HFF-Myc (cell line): ENCODE data around the gene GPR108.

Experiments used
- DNase-seq: peaks from one replicate; pipeline ENCODE4 v3.0.0-alpha.2; 2011; ENCODE audit warnings: low read depth; ENCODE audit errors: extremely low read depth
- H3K4me3 ChIP-seq: replicated peaks from 2 replicates; pipeline ENCODE4 v1.5.1; 2011; ENCODE audit warnings: low read depth, mild to moderate bottlenecking, control low read depth, low read length
- CTCF ChIP-seq: IDR thresholded peaks from 2 replicates; pipeline ENCODE4 v1.5.1; 2012; ENCODE audit warnings: mild to moderate bottlenecking, low read depth, low read length, control low read depth; ENCODE audit errors: missing control alignments

The GPR108 gene

DNA sequence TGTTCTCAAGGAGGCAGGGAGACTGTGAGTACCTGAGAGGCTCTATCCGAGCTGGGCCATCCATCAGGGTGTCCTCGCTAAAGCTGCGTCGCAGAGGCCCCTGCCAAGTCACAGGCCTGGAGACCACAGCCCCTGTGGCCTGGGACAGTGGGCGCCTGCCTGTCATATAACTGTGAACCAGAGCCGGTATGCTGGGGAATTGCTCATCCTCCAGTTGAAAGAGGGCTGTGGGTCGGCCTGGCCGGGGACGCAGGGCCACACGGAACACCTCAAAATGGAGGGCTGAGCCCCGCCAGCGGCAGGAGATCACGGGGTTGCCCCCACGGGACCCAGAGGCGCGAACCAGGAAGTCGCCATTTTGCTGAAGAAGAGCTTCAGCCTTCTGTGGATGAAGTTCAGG, 23.2 kb upstream of the GPR108 start:
- no peak overlapping the region for H3K4me3 ChIP-seq
- no peak for TF ChIP-seq CTCF
- DNase-seq: no peak

DNA sequence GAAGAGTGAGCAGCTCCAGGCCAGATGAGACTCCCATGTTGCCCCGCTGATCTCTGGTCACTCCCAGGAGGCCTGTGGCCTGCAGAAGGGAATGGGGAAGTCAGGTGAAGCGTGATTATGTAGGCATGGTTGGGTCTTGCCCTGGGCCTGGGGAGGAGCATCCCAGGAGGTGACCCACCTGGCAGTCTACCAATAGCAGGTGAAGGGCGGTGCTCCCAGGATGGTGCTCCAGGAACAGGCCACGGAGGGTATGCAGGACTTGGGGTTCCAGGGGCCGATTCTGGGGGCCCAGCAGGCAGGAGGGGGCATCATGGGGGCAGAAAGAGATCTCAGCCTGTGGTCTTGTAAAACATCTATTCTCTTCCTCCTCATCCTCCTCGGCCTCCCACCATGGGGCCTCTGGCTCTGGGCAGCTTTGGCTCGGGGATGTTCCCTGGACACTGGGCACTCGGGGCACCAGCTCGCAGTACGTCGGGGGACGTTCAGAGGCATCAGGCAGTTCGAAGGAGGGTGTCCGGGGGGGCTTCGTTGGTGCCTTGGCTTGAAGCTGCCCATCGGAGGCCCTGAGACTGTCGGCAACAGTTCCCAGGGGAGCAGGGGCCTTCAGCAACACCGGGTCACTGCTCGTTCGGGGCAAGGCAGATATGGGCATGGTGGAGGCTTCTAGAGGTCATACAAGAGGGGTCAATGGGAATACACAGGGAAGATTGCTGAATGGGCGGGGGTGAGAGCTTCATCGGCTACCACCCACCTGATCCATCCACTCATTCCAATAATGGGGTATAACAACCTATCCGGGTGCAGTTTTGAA, 17.5 kb upstream of the GPR108 start:
- TF ChIP-seq CTCF: no peak
- DNase-seq: no peak
- no peak overlapping the region for H3K4me3 ChIP-seq

GRCh38 chr19:6754136-6754535, 16.8 kb upstream of the GPR108 start:
- no peak overlapping the region for H3K4me3 ChIP-seq
- DNase-seq: no peak
- TF ChIP-seq CTCF: no peak

DNA sequence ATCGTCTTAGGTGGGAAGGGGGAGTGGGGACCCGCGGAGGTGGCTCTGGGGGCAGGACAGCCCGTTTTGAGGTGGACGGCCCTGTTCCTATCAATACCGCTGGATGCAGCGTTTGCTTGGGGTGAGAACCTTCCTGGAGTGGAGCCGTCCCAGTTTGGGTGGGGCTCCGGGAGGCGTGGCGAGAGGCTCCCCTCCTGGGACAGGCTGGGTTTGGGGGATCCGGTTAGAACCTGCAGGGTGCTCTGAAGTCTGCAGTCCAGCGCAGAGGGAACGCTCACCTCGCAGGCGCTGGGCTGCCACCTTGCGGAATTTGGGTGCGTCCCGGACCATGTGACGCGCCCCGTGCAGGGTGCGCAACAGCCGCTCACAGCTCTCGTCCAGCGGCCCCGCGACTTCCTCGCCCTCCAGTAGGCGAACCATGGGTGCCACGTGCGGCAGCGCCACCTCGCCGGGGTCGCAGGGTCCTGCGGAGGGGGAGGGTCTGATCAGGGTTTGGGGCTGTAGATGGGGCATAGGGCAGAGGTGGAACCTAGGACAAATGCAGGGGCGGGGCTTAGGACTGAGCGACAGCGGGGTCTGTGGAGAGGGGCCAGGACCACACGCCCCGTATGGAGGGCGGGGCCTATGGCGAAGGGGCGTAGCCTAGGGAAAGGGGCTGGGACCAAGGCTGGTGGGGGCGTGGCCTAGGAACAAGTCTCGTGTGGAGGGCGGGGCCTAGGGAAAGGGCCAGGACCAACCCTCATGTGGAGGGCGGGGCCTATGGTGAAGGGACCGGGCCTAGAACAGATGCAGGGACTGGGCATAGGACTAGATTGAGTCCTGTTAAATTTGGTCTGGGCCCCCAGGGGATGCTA, 16.0 kb upstream of the GPR108 start:
- DNase-seq: no peak
- TF ChIP-seq CTCF: peak; percentile 28
- H3K4me3 ChIP-seq: peak overlapping the region; percentile 33

DNA sequence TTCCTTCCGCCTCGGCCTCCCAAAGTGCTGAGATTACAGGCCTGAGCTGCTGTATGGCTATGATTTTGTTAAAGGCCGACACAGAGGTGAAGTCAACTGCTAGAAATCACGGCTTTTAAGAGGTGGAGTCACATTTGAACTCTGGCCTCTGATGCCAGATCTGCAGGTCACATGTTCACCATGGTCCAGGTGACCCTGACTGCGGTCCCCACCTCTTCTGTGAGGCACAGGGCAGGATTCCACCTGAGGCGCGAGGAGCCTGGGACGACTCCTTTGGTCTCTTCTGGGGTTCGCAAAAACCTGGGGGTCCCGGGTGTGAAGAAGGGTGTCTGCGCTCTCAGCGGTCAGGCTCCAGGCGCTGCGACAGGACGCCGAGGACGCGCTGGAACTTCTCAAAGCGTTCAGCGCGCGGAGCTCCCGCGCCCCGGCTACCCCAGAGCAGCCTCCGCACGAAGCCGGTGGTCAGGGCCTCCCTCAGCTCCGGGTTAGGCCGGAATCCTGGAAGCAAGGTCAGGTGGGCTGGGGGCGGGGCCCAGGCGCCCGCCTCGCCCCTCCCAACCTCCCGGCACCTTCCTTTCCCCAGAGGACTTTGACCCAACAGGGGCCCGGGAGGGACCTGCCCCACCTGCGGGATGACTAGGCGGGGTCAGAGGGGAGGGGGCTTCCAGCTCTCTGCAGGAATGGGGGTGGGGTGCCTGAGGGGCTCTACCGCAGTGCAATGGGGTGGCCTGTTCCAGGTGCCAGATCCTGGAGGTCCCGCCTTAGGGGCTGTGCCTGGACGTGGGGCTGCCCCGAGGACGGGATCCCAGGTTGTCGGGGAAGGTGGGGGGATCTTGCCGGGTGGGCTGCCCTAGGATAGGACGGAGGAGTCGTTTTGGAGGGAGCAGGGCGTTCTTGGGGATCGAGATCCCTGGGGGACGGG, 15.1 kb upstream of the GPR108 start:
- no peak for TF ChIP-seq CTCF
- H3K4me3 ChIP-seq: peak overlapping the region; percentile 33
- no peak for DNase-seq

GRCh38 chr19:6751189-6751588, 13.8 kb upstream of the GPR108 start:
- no peak for DNase-seq
- H3K4me3 ChIP-seq: no peak overlapping the region
- no peak for TF ChIP-seq CTCF
